ENCODE results near the gene CHML. TPM values are rescaled to one million over a fixed set of nuclear protein-coding genes. Genes with fewer than 3 reads are reported as not detected.

Gene CHML
- total RNA-seq, 1 donor from 2014 or later: 12.0 TPM

DNA sequence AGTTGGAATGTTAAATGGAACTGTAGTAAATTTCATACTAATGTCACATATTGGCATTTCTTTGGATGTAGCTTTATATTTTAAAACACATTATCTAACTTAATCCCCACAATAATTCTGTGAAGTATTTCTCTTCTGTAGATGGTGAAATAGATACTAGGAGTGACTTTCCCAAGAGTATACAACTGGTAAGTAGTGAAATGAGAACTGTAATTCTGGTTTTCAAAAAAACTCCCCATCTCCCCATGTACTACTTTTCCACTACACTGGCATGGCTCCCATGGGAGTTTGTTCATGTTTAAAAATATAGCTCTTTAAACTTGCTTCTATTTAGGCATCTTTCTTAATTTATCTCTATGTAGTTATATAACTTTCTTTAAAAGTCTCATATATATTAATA is 10.2 kb downstream of the CHML start:
- ATAC-seq: no peak
- intact Hi-C loops (cut with DNase I): no loop called here

GRCh38 chr1:241627453-241628259 is 12.5 kb downstream of the CHML start:
- no peak for DNase-seq (ENCODE audit: low spot score)
- no peak for ATAC-seq
- intact Hi-C loops (cut with DNase I): no loop called here

More for the DNA sequence above, 10.2 kb downstream of the CHML start:
- no peak for DNase-seq (ENCODE audit: low spot score)

- DNase-seq (ENCODE audit: low spot score): no peak
- intact Hi-C loops (cut with DNase I): no loop called here
- ATAC-seq: no peak
Observed at GRCh38 chr1:241624935-241625334, 15.2 kb downstream of the CHML start.

GRCh38 chr1:241622669-241623068 is 17.5 kb downstream of the CHML start:
- ATAC-seq (peak; percentile 70), DNase-seq (ENCODE audit: low spot score) (no peak)
- intact Hi-C loops (cut with DNase I): no loop called here

- DNase-seq (ENCODE audit: low spot score): no peak
- ATAC-seq: no peak
- intact Hi-C loops (cut with DNase I): loop anchor here (10.0 kb wide), 1 partner anchor 217 kb away; no protein-coding TSS in a partner anchor
Observed at GRCh38 chr1:241617426-241617825, 22.7 kb downstream of the CHML start.

GRCh38 chr1:241615043-241615974 is 24.9 kb downstream of the CHML start:
- no peak for ATAC-seq
- DNase-seq (ENCODE audit: low spot score): no peak
- intact Hi-C loops (cut with DNase I): loop anchor here (10.0 kb wide), 1 partner anchor 219 kb away; no protein-coding TSS in a partner anchor

GRCh38 chr1:241614572-241614971 is 25.6 kb downstream of the CHML start:
- no peak for ATAC-seq
- intact Hi-C loops (cut with DNase I): loop anchor here (10.0 kb wide), 1 partner anchor 220 kb away; no protein-coding TSS in a partner anchor
- DNase-seq (ENCODE audit: low spot score): no peak

GRCh38 chr1:241614144-241614543 is 26.0 kb downstream of the CHML start:
- intact Hi-C loops (cut with DNase I): loop anchor here (10.0 kb wide), 1 partner anchor 221 kb away; no protein-coding TSS in a partner anchor
- ATAC-seq: no peak
- DNase-seq (ENCODE audit: low spot score): no peak

GRCh38 chr1:241612533-241613477 is 27.4 kb downstream of the CHML start:
- DNase-seq (ENCODE audit: low spot score): no peak
- ATAC-seq: peak; percentile 40
- intact Hi-C loops (cut with DNase I): loop anchor here (10.0 kb wide), 1 partner anchor 222 kb away; no protein-coding TSS in a partner anchor

- peak; percentile 19 for ATAC-seq
- intact Hi-C loops (cut with DNase I): loop anchor here (10.0 kb wide), 1 partner anchor 223 kb away; no protein-coding TSS in a partner anchor
Observed at GRCh38 chr1:241611736-241612135, 28.4 kb downstream of the CHML start.

DNA sequence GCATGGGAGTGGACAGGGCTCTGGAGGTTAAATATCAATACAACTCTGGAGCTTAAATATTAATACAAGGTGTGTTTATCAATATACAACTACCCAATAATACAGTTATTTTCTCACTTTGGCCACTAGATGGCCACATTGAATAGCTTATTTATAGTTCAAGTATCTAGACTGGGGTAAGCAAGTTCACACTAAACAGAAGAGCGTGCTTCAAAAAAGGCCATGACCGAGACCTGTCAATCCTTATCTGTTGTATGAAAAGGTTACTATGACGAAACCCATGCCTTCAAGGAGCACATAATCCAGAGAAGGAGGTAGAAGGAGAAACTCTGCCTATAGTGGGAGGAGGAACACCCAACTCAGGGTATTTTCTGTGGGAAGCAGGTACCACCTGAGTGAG is 29.1 kb downstream of the CHML start:
- ATAC-seq: peak; percentile 85
- intact Hi-C loops (cut with DNase I): loop anchor here (10.0 kb wide), 1 partner anchor 224 kb away; no protein-coding TSS in a partner anchor
- no peak for DNase-seq (ENCODE audit: low spot score)

More at GRCh38 chr1:241611736-241612135, 28.4 kb downstream of the CHML start:
- DNase-seq (ENCODE audit: low spot score): no peak

DNA sequence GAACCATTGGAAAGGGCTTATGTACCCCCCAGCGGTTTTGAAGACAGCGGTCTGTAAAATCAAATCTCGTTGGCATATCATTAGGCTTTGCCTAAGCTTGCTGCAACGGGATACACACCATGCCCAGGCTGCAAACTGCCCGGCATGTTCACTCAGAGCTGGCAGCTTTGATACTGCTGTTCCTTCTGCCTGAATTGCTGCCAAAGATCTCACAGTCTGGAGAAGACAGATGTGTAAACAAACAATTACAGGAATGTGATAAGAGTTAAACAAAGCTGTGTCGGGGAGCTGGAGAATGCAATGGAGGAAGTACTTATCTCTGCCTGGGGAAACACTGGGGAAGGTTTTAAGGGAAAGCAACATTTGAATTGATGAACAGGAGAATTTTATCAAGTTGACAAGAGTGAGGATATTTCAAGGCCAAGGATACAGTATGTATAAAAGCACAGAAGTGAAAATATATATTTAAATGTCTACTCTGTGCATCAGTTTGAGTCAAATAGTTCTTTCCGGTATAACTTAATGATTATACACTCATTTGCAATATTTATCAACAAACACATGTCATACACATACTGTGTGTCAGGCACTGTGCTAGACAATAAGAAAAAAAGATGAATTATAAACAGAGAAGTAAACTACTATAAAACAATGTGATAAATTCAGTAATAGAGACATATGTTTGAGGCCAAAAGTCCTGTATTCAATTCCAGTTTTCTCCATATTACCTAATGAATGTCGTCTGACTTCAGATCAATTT is 29.9 kb downstream of the CHML start:
- intact Hi-C loops (cut with DNase I): loop anchor here (10.0 kb wide), 1 partner anchor 225 kb away; no protein-coding TSS in a partner anchor
- ATAC-seq (no peak), DNase-seq (ENCODE audit: low spot score) (no peak)

- no peak for DNase-seq (ENCODE audit: low spot score)
- ATAC-seq: no peak
- intact Hi-C loops (cut with DNase I): no loop called here
Observed at GRCh38 chr1:241608379-241609033, 31.7 kb downstream of the CHML start.

- DNase-seq (ENCODE audit: low spot score) (no peak), ATAC-seq (no peak)
- intact Hi-C loops (cut with DNase I): no loop called here
Observed at GRCh38 chr1:241607497-241607896, 32.7 kb downstream of the CHML start.

GRCh38 chr1:241606544-241606943 is 33.6 kb downstream of the CHML start:
- intact Hi-C loops (cut with DNase I): no loop called here

GRCh38 chr1:241605146-241605805 is 34.9 kb downstream of the CHML start:
- intact Hi-C loops (cut with DNase I): no loop called here
- DNase-seq (ENCODE audit: low spot score): no peak
- ATAC-seq: no peak

More at GRCh38 chr1:241606544-241606943, 33.6 kb downstream of the CHML start:
- ATAC-seq (no peak), DNase-seq (ENCODE audit: low spot score) (no peak)

Data from sciatic nerve (tissue), 2 donors.